Subcutaneous abdominal adipose tissue (tissue), 5 donors: ENCODE results near the gene SHMT2.

Source experiments
- H3K27ac ChIP-seq: one replicate; pipeline ENCODE4 v1.7.0; 2013; ENCODE audit warnings: low read depth, mild to moderate bottlenecking, inconsistent platforms, low read length, moderate library complexity
- H3K27me3 ChIP-seq, 5 donors: one replicate each; pipeline ENCODE4 v1.7.0; 2013; ENCODE audit warnings: low read length in 5 of 5, inconsistent platforms in 1 of 5; ENCODE audit not compliant: control insufficient read depth in 5 of 5, insufficient read depth in 4 of 5
- H3K36me3 ChIP-seq, 5 donors: one replicate each; pipeline ENCODE4 v1.7.0; 2013; ENCODE audit warnings: low read length in 5 of 5; ENCODE audit not compliant: control insufficient read depth in 5 of 5, insufficient read depth in 5 of 5
- H3K4me1 ChIP-seq, 5 donors: one replicate each; pipeline ENCODE4 v1.7.0; 2013; ENCODE audit warnings: low read length in 5 of 5, mild to moderate bottlenecking in 3 of 5, moderate library complexity in 1 of 5; ENCODE audit not compliant: control insufficient read depth in 5 of 5, insufficient read depth in 5 of 5
- H3K4me3 ChIP-seq, 5 donors: one replicate each; pipeline ENCODE4 v1.7.0; 2013; ENCODE audit warnings: low read length in 5 of 5, low read depth in 1 of 5
- H3K9ac ChIP-seq, 5 donors: one replicate each; pipeline ENCODE4 v1.7.0; 2013; ENCODE audit warnings: low read length in 5 of 5, mild to moderate bottlenecking in 4 of 5, moderate library complexity in 3 of 5
- H3K9me3 ChIP-seq, 5 donors: one replicate each; pipeline ENCODE4 v1.7.0; 2013; ENCODE audit warnings: low read length in 5 of 5; ENCODE audit not compliant: control insufficient read depth in 5 of 5
- donor health status: healthy.
- donor health status: healthy.
- donor health status: healthy.
- donor health status: healthy.
- donor health status: healthy.

SHMT2 gene

DNA sequence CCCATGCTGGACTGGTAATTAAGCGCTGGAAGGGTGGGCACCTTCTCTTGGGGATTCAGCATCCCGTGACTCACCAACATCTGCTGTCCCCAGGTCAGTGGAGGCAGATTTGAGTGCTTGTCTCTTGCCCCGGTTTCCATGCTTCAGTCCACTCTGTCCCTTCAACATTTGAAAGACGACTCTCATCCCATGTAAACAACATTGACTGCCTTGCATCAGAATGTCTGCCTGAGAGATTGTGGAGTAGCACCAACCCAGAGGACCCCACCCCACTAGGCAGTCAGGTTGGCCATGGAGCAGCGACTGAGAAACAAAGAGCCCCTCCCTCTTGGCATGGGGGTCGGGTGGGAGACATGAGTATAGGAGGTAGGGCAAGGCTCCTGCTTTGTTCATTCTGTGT lies 26.4 kb downstream of the SHMT2 start:
- no peak overlapping the region for H3K4me3 ChIP-seq
- no peak overlapping the region for H3K27ac ChIP-seq
- no peaks in the 10 kb centered on the region for H3K9me3 ChIP-seq
- H3K27me3 ChIP-seq, result no peaks in the 10 kb centered on the region
- H3K9ac ChIP-seq, result no peak overlapping the region
- H3K36me3 ChIP-seq, result peaks cover 23 to 67% (median 59%) of the 10 kb centered on the region in 5 donors
- H3K4me1 ChIP-seq, result no peaks in the 10 kb centered on the region

DNA sequence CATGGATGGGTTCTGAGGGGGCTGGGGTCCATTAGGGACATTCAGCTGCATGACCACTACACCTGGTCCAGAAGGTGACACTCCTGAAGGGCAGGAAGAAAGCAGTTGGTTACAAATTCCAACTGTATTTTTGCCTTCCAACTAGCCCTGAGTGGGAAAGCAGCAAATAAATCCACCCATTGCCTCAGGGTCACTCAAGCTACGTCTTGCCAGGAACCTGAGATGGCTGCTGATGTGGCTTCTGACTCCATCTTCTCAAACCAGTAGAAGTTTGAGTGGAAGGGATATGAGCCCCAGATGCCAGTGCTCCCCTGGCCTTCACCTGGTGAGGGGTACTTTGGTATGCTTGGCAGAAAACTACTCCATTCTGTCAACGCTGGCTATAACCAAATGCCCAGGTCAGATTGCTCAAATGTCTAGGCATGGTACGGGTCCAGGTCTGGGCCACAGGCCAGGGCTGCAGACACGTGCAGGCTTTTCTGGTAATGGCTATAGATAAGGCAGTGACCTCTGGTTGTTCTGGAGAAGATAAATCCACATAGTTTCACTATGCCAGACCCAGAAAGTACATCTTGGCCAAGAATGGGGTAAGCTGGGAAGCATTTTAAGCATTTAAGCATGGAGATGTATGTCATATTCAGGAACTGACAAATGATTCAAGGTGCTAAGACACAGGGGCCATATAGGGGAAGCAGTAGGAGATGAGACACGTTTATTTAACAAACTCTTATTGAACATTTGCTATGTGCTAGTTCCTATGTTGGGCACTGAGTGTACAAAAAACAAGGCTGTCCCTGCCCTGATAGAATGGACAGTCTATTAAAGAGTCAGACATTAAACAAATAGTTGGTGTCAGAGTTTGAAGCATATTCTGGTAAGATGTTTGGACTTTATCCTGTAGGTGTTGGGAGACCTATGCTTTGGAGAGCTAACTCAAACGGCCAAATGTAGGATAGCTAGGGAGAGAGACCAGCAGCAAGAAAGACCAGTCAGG lies 29.8 kb downstream of the SHMT2 start:
- no peaks in the 10 kb centered on the region for H3K9me3 ChIP-seq
- H3K36me3 ChIP-seq, result peaks cover 38 to 86% (median 69%) of the 10 kb centered on the region in 5 donors
- H3K4me1 ChIP-seq, result peaks cover 0 to 4% (median 0%) of the 10 kb centered on the region in 5 donors
- H3K27me3 ChIP-seq, result no peaks in the 10 kb centered on the region
- H3K4me3 ChIP-seq, result no peak overlapping the region
- H3K9ac ChIP-seq, result peak overlapping the region in 1 of 5 donors; percentile 2
- H3K27ac ChIP-seq, result no peak overlapping the region

DNA sequence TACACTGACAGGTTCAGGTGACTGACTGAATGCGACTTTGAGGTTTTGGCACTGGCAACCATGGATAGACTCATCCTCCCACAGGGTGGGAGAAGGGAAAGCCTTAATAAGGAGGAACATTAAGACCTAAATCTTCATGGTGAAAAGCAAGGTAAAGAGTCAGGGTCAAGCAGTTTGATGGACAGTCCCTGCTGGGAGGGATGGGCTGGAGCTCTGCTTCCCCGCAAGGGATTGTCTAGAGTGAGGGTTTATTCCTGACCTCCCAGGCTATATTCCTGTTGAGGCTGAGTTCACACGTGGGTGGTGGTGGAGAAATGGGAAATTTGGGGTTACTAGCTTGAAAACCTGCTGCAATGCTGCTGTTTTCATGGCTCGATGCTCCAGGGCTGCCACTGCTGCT lies 30.9 kb downstream of the SHMT2 start:
- H3K4me1 ChIP-seq, result peaks cover 0 to 4% (median 0%) of the 10 kb centered on the region in 5 donors

DNA sequence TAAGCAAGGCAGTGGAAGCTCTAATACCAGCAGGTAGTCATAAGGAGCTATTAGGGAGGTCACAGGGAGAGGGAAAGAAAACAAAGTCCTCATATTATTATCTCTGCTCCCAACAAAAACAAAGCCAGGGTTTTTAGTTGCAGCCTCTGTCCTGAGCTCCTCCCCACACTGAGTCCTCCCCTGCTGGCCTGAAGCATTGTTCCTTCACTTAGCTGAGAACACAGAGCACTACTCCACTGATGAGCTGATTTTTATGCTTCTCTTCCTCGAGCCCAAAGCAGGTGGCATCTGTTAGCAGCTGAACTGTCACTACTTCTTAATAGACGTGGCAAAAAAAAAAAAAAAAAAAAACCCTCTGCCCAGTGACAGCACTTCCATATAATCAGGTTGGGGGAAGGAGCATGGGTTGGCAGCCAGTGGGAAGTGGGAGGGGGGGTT lies 31.9 kb downstream of the SHMT2 start:
- no peaks in the 10 kb centered on the region for H3K9me3 ChIP-seq
- no peak overlapping the region for H3K27ac ChIP-seq
- peaks cover 0 to 4% (median 0%) of the 10 kb centered on the region in 5 donors for H3K4me1 ChIP-seq
- peaks cover 31 to 82% (median 57%) of the 10 kb centered on the region in 5 donors for H3K36me3 ChIP-seq
- H3K27me3 ChIP-seq, result no peaks in the 10 kb centered on the region
- H3K4me3 ChIP-seq, result no peak overlapping the region
- H3K9ac ChIP-seq, result no peak overlapping the region

More for the DNA sequence above, 30.9 kb downstream of the SHMT2 start:
- H3K4me3 ChIP-seq, result no peak overlapping the region
- H3K9ac ChIP-seq, result no peak overlapping the region
- no peaks in the 10 kb centered on the region for H3K27me3 ChIP-seq
- no peak overlapping the region for H3K27ac ChIP-seq
- H3K36me3 ChIP-seq, result peaks cover 35 to 83% (median 65%) of the 10 kb centered on the region in 5 donors
- H3K9me3 ChIP-seq, result no peaks in the 10 kb centered on the region

DNA sequence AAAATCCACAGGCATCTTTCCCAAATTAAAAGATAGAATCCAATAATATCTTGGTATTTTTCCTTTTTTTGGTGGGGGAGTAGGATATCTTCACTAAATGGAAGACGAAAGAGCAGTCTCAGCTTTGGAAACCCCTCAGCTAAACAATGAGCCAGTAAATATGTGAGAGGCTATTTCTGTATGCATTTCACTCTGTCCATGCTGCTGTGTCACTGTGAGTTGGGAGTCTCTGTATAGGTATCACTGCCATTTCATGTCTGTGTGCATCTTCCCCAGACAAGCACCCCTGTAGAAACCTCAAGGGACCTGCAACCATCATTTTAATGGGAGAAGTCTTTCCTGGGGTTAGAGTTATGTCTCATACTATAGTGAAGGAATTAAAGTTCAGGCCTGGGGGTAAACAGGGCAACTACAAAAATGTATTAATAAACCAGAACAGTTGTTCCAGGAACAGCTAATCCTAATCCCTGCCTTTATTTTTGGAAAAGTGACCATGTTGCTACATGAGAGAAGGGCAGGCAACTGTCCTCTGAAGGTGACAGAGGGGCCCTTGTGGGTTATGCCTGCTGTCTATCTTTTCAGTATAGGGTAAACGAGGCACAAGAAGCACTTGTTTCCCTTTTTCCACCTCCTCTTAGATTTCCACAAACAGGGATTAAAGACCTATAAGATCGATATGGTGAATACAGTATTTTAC lies 32.8 kb downstream of the SHMT2 start:
- H3K36me3 ChIP-seq, result peaks cover 30 to 82% (median 58%) of the 10 kb centered on the region in 5 donors
- H3K9ac ChIP-seq, result no peak overlapping the region
- H3K4me1 ChIP-seq, result peaks cover 0 to 4% (median 0%) of the 10 kb centered on the region in 5 donors
- no peak overlapping the region for H3K4me3 ChIP-seq
- no peak overlapping the region for H3K27ac ChIP-seq
- H3K9me3 ChIP-seq, result no peaks in the 10 kb centered on the region
- H3K27me3 ChIP-seq, result no peaks in the 10 kb centered on the region

DNA sequence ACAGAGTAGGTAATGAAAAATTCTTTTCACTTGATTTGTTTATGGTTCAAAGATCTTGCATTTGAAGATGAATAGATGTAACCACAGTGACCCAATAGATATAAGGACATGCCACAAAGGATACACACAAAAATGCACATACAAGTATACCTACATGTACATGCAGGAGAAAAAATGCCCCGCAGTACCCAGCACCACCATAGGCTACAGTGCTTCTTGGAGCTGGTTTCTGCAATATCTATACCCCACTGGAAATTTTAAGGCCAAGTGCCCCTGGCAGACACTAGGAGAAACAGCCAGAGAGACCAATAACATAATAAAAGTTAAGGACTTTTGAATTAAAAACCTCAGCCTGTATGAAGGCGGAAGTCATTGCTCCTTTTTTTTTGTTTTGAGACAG lies 33.6 kb downstream of the SHMT2 start:
- peaks cover 28 to 82% (median 54%) of the 10 kb centered on the region in 5 donors for H3K36me3 ChIP-seq
- H3K4me3 ChIP-seq, result no peak overlapping the region
- H3K27me3 ChIP-seq, result no peaks in the 10 kb centered on the region
- H3K9ac ChIP-seq, result no peak overlapping the region
- H3K27ac ChIP-seq, result no peak overlapping the region
- no peaks in the 10 kb centered on the region for H3K9me3 ChIP-seq
- peaks cover 0 to 4% (median 0%) of the 10 kb centered on the region in 5 donors for H3K4me1 ChIP-seq

DNA sequence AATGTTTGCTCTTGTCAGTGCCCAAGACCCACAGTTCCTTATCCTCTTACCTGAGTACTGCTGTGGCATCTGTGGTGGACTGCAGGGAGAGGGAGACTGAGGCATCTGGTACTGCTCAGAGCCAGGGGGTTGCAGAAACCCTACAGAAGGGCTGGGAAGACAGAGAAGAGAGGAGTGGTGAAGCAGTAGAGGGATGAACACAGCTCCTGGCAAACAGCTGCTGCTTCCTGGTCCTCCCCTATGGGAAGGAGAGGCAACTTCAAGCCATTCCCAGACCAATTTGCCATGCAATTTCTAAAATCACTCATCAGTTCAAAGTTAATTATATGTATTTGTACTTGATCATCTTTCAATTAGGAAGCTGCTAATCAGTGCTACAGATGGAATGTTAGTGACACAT lies 37.2 kb downstream of the SHMT2 start:
- no peak overlapping the region for H3K27ac ChIP-seq
- H3K27me3 ChIP-seq, result no peaks in the 10 kb centered on the region
- H3K9ac ChIP-seq, result no peak overlapping the region
- H3K4me3 ChIP-seq, result no peak overlapping the region
- peaks cover 28 to 81% (median 51%) of the 10 kb centered on the region in 5 donors for H3K36me3 ChIP-seq
- peaks cover 0 to 4% (median 0%) of the 10 kb centered on the region in 5 donors for H3K4me1 ChIP-seq
- H3K9me3 ChIP-seq, result no peaks in the 10 kb centered on the region

DNA sequence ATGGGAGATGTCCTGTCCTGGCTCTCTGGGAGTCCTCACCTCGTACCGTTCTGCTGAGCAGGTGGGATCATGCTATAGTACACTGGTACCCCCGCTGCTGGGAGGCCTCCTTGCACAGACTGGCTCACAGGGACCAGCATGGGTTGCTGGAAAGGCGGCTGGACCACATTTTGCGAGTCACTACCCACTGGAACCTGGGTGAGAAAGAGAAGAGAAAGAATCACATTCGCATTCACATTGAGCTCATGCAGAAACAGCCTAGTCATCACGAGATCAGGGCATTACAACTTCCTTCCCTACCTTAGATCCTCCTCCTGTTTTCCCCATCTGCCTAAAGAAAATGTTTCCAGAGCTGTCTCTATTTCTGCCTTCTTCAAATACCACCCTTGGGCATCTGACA lies 38.8 kb downstream of the SHMT2 start:
- no peak overlapping the region for H3K4me3 ChIP-seq
- no peaks in the 10 kb centered on the region for H3K27me3 ChIP-seq
- H3K9me3 ChIP-seq, result no peaks in the 10 kb centered on the region
- H3K4me1 ChIP-seq, result peaks cover 0 to 17% (median 5%) of the 10 kb centered on the region in 5 donors
- no peak overlapping the region for H3K9ac ChIP-seq
- H3K36me3 ChIP-seq, result peaks cover 16 to 80% (median 57%) of the 10 kb centered on the region in 5 donors
- no peak overlapping the region for H3K27ac ChIP-seq

DNA sequence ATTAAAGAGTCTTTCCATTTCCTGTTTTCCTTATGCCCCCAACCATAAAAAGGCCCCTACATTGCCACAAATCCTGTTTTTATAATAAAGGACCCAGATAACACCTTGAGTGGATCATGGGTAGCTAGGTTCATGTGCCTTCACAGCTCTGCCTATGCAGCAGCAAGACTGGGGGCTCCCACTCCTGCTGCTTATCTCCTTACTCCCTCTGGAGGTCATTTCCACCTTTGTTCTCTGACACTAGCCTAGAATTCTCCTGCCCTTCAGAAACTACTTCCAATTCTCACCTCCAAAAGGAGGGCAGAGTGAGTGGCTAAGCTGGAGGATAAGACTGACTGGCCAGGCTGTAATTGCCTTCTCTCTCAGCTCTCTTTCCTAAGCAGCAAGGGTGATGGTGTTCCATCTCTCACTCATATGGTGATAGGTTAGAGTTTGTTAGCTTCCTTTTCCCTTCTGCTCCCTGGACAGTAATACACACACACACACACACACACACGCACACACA lies 41.5 kb downstream of the SHMT2 start:
- H3K9ac ChIP-seq, result no peak overlapping the region
- H3K4me1 ChIP-seq, result peaks cover 0 to 18% (median 5%) of the 10 kb centered on the region in 5 donors
- no peaks in the 10 kb centered on the region for H3K9me3 ChIP-seq
- H3K27me3 ChIP-seq, result no peaks in the 10 kb centered on the region
- peaks cover 22 to 74% (median 54%) of the 10 kb centered on the region in 5 donors for H3K36me3 ChIP-seq
- no peak overlapping the region for H3K4me3 ChIP-seq
- no peak overlapping the region for H3K27ac ChIP-seq
